NB4 (cell line): ENCODE results near the gene FAM184A.

Experiments
- TF ChIP-seq, protein P1 (sequence below): IDR thresholded peaks from one replicate; pipeline ENCODE4 v1.5.1; 2012; ENCODE audit warnings: low read depth, low read length
- TF ChIP-seq, protein P2 (sequence below): IDR thresholded peaks from 2 replicates; pipeline ENCODE4 v1.6.1; 2011; ENCODE audit warnings: low read depth, low read length

DNA sequence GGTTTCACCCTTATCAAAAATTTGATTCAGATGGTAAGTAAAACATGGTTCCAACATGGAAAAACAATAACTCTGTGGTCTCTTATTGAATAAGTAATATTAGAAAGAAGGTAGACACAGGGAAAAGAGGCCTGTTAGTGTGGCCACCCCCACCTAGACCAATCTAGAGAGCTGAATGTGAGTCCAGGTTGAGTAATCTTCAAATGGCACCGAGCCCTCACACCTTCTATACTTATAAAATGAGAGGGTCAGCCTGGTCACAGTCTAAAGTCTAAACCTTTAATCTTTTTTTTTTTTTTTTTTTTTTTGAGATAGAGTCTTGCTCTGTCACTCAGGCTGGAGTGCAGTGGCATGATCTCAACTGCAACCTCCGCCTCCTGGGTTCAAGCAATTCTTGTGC, 6.9 kb downstream of the FAM184A start:
- TF ChIP-seq, protein P1, sequence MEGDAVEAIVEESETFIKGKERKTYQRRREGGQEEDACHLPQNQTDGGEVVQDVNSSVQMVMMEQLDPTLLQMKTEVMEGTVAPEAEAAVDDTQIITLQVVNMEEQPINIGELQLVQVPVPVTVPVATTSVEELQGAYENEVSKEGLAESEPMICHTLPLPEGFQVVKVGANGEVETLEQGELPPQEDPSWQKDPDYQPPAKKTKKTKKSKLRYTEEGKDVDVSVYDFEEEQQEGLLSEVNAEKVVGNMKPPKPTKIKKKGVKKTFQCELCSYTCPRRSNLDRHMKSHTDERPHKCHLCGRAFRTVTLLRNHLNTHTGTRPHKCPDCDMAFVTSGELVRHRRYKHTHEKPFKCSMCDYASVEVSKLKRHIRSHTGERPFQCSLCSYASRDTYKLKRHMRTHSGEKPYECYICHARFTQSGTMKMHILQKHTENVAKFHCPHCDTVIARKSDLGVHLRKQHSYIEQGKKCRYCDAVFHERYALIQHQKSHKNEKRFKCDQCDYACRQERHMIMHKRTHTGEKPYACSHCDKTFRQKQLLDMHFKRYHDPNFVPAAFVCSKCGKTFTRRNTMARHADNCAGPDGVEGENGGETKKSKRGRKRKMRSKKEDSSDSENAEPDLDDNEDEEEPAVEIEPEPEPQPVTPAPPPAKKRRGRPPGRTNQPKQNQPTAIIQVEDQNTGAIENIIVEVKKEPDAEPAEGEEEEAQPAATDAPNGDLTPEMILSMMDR: no peak
- TF ChIP-seq, protein P2, sequence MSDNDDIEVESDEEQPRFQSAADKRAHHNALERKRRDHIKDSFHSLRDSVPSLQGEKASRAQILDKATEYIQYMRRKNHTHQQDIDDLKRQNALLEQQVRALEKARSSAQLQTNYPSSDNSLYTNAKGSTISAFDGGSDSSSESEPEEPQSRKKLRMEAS: no peak
